Measurements from ENCODE around the gene EDAR.

The EDAR gene

GRCh38 chr2:108965540-108966289 lies 23.3 kb downstream of the EDAR start:
- no peak for DNase-seq

GRCh38 chr2:108963057-108963456 lies 26.0 kb downstream of the EDAR start:
- DNase-seq, result no peak

GRCh38 chr2:108961796-108962195 lies 27.2 kb downstream of the EDAR start:
- DNase-seq, result no peak

DNA sequence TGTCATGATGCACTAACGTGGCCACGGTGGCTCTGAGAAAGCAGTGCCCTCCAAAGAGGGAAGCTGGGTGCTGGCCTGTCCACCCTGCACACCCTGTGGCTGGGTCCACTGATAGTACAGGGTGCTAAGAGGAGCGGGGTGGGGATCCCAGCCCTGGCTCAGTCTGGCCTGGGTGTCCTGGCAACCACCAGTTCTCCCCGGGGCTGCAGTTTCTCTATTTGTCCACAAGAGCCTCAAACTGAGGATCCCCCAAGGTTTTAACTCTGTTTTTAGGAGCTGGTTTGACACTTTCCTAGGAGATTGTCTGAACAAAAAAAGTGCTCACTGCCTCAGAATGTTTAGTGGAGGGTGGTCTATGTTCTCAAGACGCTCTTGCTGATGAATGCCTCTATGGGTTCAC lies 29.0 kb downstream of the EDAR start:
- no peak for DNase-seq

GRCh38 chr2:108959401-108959800 lies 29.6 kb downstream of the EDAR start:
- DNase-seq, result no peak

GRCh38 chr2:108958632-108959341 lies 30.2 kb downstream of the EDAR start:
- no peak for DNase-seq

GRCh38 chr2:108958002-108958401 lies 31.0 kb downstream of the EDAR start:
- DNase-seq, result no peak

DNA sequence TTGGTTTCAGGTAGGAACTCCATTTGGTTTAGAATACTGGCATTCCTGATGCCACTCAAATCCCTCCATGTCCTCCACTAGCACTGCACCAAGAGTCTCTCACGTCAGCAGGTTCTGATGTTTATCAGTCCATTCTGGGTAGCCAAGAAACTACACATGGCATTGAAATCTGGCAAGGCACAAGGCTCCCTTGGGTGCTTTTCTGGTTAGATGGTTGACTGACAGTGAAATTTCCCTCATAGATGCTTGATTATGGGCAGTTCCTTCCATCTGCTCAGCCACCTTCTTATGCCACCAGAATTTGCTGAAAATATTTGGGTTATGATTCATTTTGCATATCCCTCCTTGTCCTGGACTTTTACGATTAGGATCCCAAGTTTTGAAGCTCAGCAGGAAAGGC lies 32.6 kb downstream of the EDAR start:
- no peak for DNase-seq

DNA sequence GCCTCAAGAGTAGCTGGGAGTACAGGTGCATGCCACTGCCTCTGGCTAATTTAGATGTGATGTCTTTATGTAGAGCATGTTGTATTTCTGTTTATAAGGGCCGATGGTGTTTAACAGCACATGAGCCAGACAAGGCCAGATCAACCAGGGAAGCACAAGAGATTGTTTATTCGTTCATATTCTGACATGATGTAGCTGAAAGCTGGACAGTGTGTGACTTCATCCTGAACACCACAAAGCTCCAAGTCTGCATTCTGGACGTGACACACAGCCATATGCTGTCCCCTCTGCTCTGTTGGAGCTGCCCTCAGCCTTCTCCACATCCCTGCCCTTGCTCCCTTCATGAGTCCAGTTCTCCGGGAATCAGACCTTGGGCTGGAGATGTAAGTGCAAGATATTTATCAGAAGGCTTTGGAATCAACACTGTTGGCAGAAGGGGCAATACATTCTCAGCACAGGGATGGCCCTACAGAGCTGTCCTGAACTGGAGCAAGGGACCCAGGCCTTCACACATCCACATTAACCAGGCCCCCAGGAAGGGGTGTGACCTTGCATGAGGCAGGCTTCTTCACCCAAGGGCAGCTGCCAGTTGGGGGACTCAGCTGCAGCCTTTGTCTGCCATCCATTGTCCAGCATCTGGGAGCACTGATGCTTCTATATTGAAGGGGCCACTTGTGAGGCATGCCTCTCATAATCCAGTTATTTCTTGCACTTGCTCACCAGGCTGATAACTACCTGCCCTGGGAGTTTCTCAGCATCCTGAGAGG lies 38.5 kb downstream of the EDAR start:
- no peak for DNase-seq

GRCh38 chr2:108949316-108950239 lies 39.4 kb downstream of the EDAR start:
- no peak for DNase-seq

- no peak for DNase-seq
These were observed 41.6 kb downstream of the EDAR start for GRCh38 chr2:108947271-108947907.

GRCh38 chr2:108946442-108946841 lies 42.6 kb downstream of the EDAR start:
- no peak for DNase-seq

DNA sequence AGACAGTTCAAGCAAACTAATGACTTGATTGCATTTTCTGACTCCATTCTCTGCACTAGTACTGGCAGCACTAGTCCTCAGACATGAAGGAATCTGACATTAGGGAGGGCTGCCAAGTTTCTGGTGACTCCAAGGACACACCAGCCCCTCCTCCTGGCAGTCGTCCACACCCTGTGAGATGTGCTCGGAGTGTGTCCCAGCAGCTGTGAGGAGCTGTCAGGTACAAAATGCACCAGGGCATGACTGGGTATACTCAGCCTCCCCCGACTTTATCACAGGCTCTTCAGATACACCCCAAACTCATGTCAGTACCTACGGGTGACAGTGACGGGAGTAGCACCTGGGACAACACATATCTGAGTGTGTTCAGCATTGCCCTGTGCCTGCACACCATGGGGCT lies 43.1 kb downstream of the EDAR start:
- DNase-seq, result no peak

GRCh38 chr2:108944601-108945331 lies 44.3 kb downstream of the EDAR start:
- DNase-seq, result no peak

- DNase-seq, result no peak
These were observed 45.3 kb downstream of the EDAR start for GRCh38 chr2:108943751-108944150.

DNA sequence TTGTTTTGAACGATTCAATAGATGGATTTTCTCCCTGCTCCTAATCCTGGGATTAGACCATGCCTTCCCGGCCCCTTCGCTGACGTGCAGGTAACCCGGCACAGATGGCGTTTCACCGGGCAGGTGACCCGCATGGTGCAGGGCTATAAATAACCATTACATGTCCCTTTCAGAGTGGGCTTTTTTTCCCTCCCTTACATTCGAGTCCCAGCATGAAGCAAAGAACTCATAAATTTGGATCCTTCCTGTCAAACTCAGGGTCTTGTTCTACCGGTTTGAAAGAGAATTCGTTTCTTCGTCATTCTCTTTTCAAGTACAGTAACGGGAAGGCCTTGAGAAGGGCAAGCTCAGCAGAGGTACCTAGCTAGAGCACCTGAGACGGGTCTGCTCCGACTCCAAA lies 46.1 kb downstream of the EDAR start:
- no peak for DNase-seq

DNA sequence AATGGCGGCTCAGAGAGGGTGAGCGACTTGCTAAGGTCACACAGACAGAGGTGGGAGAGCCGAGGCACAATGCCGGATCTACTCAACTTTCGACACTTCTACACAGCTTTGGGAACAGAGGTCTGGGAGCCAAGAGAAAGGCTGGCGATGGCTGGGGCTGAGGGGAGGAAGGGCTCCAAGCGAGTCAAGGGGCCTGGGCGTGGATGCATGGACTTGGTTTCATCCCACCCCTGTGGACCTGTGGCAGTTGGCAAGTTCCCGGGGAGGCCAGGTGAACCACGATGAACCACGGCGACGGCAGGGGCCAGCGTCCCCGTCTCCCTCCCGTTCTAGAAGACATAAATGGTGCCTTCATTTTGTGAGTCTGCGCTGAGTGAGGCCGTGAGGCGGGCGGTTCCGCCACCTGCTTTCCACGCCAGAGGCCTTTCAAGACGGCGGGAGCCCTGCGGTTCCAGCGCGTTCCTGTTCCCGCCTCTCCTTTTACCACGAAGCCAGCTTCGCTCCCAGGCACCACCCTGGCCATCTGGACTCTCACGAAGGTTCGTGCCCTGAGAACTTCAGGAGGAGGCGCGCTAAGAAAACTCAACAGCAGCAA lies 46.7 kb downstream of the EDAR start:
- no peak for DNase-seq

- no peak for DNase-seq
These were observed 47.3 kb downstream of the EDAR start for GRCh38 chr2:108941767-108942166.

GRCh38 chr2:108941161-108941665 lies 47.8 kb downstream of the EDAR start:
- no peak for DNase-seq

- no peak for DNase-seq
These were observed 48.9 kb downstream of the EDAR start for GRCh38 chr2:108940156-108940555.

Measured in NCI-H1930 (cell line).